K562 (cell line): ENCODE measurements around the gene APOC4. TPM values are rescaled to one million over a fixed set of nuclear protein-coding genes. Genes with fewer than 3 reads are reported as not detected.
A peak's percentile ranks its signal among the peaks of the same experiment; 100 is the strongest.

ENCODE experiments used
- ARNT ChIP-seq, 2 experiments: fragments of 450-650 bp; IDR thresholded peaks; 2 replicates each; pipeline ENCODE4 v1.6.1; 2016; ENCODE audit warnings: mild to moderate bottlenecking in 1 of 2
- BCOR ChIP-seq: fragments of 450-650 bp; IDR thresholded peaks from 2 replicates; pipeline ENCODE4 v1.6.1; 2016
- CREB1 ChIP-seq, 2 experiments: sonication (generic) in 1 of 2; formaldehyde crosslinking in 1 of 2; IDR thresholded peaks; 2 replicates each; pipeline versions ENCODE4 v1.6.1 to v1.8.0; 2012 to 2022; ENCODE audit warnings: inconsistent platforms in 1 of 2, mild to moderate bottlenecking in 1 of 2, missing genetic modification reagents in 1 of 2, moderate library complexity in 1 of 2
- PKNOX1 ChIP-seq: fragments of 450-650 bp; IDR thresholded peaks from 2 replicates; pipeline ENCODE4 v1.6.1; 2016
- SMARCA4 ChIP-seq: fragments of 450-650 bp; IDR thresholded peaks from 2 replicates; pipeline ENCODE4 v1.6.1; 2016
- STAT5A ChIP-seq: IDR thresholded peaks from 2 replicates; pipeline ENCODE4 v1.6.1; 2012; ENCODE audit warnings: low read length, inconsistent platforms, borderline replicate concordance
- STAT6 ChIP-seq: sonication (generic); formaldehyde crosslinking; IDR thresholded peaks from 2 replicates; pipeline ENCODE4 v1.8.1; 2023; ENCODE audit warnings: mild to moderate bottlenecking, missing genetic modification reagents
- TFAM ChIP-seq: fragments of 250-450 bp; sonication (Bioruptor Pico); conservative IDR thresholded peaks from 2 replicates; pipeline ENCODE4 v1.5.0; 2021; ENCODE audit warnings: mild to moderate bottlenecking, moderate library complexity
- TSC22D4 ChIP-seq: fragments of 450-650 bp; IDR thresholded peaks from 2 replicates; pipeline ENCODE4 v1.6.1; 2016; ENCODE audit warnings: missing genetic modification characterization, missing biosample characterization, control low read depth
- UBTF ChIP-seq, 2 experiments: IDR thresholded peaks; 2 replicates each; pipeline ENCODE4 v1.6.1; 2012; ENCODE audit warnings: improper control_type of control experiment in 2 of 2, low read depth in 2 of 2, low read length in 2 of 2, borderline replicate concordance in 1 of 2
- ZFX ChIP-seq: sonication (generic); formaldehyde crosslinking; IDR thresholded peaks from 2 replicates; pipeline ENCODE4 v1.8.0; 2022; ENCODE audit warnings: mild to moderate bottlenecking, missing genetic modification reagents, moderate library complexity
- ZHX1 ChIP-seq: fragments of 150-350 bp; conservative IDR thresholded peaks from 2 replicates; pipeline ENCODE4 v1.6.1; 2014; ENCODE audit warnings: low read length
- ZNF280A ChIP-seq: fragments of 450-650 bp; IDR thresholded peaks from 2 replicates; pipeline ENCODE4 v1.6.1; 2018; ENCODE audit warnings: mild to moderate bottlenecking, low read depth; ENCODE audit not compliant: partially characterized antibody
- ZNF644 ChIP-seq: fragments of 200-800 bp; sonication (Bioruptor generic); IDR thresholded peaks from 2 replicates; pipeline ENCODE4 v1.6.1; 2016; ENCODE audit warnings: low read depth, missing genetic modification characterization, missing compliant biosample characterization
- polyA plus RNA-seq, 8 experiments: library from polyadenylated mRNA; depleted of rRNA in 4 of 8; stranded (reverse) in 5 of 8; unstranded in 3 of 8; fragments of >200 nt; fragmentation: Nextera tagmentation in 2 of 8; fragmentation: Illumina TruSeq in 1 of 8; extraction: Ambion mirVana in 2 of 8; extraction: Trizol in 1 of 8; gene quantifications; 2 replicates each; pipeline versions ENCODE4 v1.2.1 to v1.2.3, GENCODE V29; 2011 to 2014; ENCODE audit warnings: inconsistent platforms in 1 of 8, missing spikeins in 1 of 8
- total RNA-seq, 7 experiments: library from RNA; depleted of rRNA in 6 of 7; stranded (reverse); fragments of >200 nt in 6 of 7; fragmentation: Illumina TruSeq in 2 of 7; extraction: Trizol in 2 of 7; gene quantifications; 2 replicates each; pipeline versions ENCODE4 v1.2.1 to v1.2.3, GENCODE V29; 2011 to 2021; ENCODE audit warnings: low replicate concordance in 1 of 7

Gene APOC4
- total and polyA plus RNA-seq, 9 of the 15 experiments (the other 6 are each of a cell fraction or from before 2014, with no cell fraction given), result 0.46 TPM; not detected in 8

GRCh38 chr19:44954649-44955504, 12.8 kb downstream of the APOC4 start, which contains the start of gene CLPTM1 (continued):
- TF ChIP-seq UBTF (IDR thresholded peaks at IDR 0.05; ENCODE audit: borderline replicate concordance in 1 of 2, low read depth in 2 of 2, low read length in 2 of 2) (no peak), ZFX (CRISPR knock-in tag) (no peak), BCOR (peak; percentile 83), PKNOX1 (peak; percentile 37), SMARCA4 (no peak; the same call in 1 of the 2 replicates), ZNF280A (no peak), STAT6 (CRISPR knock-in tag) (no peak), ZNF644 (no peak), ZHX1 (no peak), CREB1 (IDR thresholded peaks at IDR 0.05) (peak; percentile 68), CREB1 (CRISPR knock-in tag; IDR thresholded peaks at IDR 0.05) (peak; percentile 77), TSC22D4 (tag) (no peak), ARNT (IDR thresholded peaks at IDR 0.05) (peak; percentile 89 to 96), TFAM (CRISPR knock-in tag) (no peak), STAT5A (0 out of 2 replicates have a peak, but pooled peaks have one; percentile 18)
